Measurements from ENCODE around the gene SLC2A6. TPM values are rescaled to one million over a fixed set of nuclear protein-coding genes. Genes with fewer than 3 reads are reported as not detected.
A peak's percentile ranks its signal among the peaks of the same experiment; 100 is the strongest.

SLC2A6 gene
- total and polyA plus RNA-seq, 10 of the 15 experiments (the other 5 are each of a cell fraction or from before 2014, with no cell fraction given) = 1.1 to 37.9 (median 18.3) TPM

GRCh38 chr9:133421615-133422542, 57.0 kb downstream of the SLC2A6 start, which contains the start of gene ADAMTS13 (continued):
- peak; percentile 26 for TF ChIP-seq KLF5 (IDR thresholded peaks at IDR 0.05; ENCODE audit: partially characterized antibody)
- no peak for TF ChIP-seq TAF1 (IDR thresholded peaks at IDR 0.05; ENCODE audit: borderline replicate concordance, low read depth, low read length)
- no peak for TF ChIP-seq E4F1 (IDR thresholded peaks at IDR 0.05; ENCODE audit: borderline replicate concordance, partially characterized antibody)
- TF ChIP-seq TCF3 (IDR thresholded peaks at IDR 0.05; ENCODE audit: borderline replicate concordance, insufficient read depth, low read depth, low read length) = no peak
- no peak for TF ChIP-seq ZNF384 (IDR thresholded peaks at IDR 0.05; ENCODE audit: borderline replicate concordance, low read depth, low read length)
- TF ChIP-seq BMI1 (IDR thresholded peaks at IDR 0.05; ENCODE audit: borderline replicate concordance) = no peak
- TF ChIP-seq SUZ12 (IDR thresholded peaks at IDR 0.05; ENCODE audit: unreplicated experiment) = no peak
- no peak for TF ChIP-seq CBX3 (IDR thresholded peaks at IDR 0.05; ENCODE audit: borderline replicate concordance, low read depth)
- no peak for TF ChIP-seq SIN3A (IDR thresholded peaks at IDR 0.05; ENCODE audit: low read depth, low read length)
- peak; percentile 92; the same call in 1 of the 2 replicates for TF ChIP-seq WRNIP1 (IDR thresholded peaks at IDR 0.05; ENCODE audit: borderline replicate concordance, low read depth, low read length)
- no peak for TF ChIP-seq NFXL1 (IDR thresholded peaks at IDR 0.05; ENCODE audit: borderline replicate concordance)
- no peak for TF ChIP-seq ZBED1 (IDR thresholded peaks at IDR 0.05; ENCODE audit: borderline replicate concordance)
- TF ChIP-seq E2F4 (IDR thresholded peaks at IDR 0.05; ENCODE audit: low read depth, low read length) = no peak
- TF ChIP-seq GABPA (IDR thresholded peaks at IDR 0.05; ENCODE audit: low read depth) = no peak
- no peak for TF ChIP-seq NFYA (IDR thresholded peaks at IDR 0.05; ENCODE audit: borderline replicate concordance, low read depth, low read length)
- TF ChIP-seq HDGF (IDR thresholded peaks at IDR 0.05) = peak; percentile 81
- TF ChIP-seq USF2 (IDR thresholded peaks at IDR 0.05; ENCODE audit: borderline replicate concordance, low read depth, low read length) = no peak
- TF ChIP-seq IKZF1 (conservative IDR thresholded peaks at IDR 0.05) = peak; percentile 83
- TF ChIP-seq TBL1XR1 (IDR thresholded peaks at IDR 0.05; ENCODE audit: low read depth, low read length) = no peak
- TF ChIP-seq ZBTB4 (CRISPR knock-in tag; IDR thresholded peaks at IDR 0.05) = no peak
- peak; percentile 95 for TF ChIP-seq NBN (IDR thresholded peaks at IDR 0.05)
- no peak for TF ChIP-seq PAX8 (IDR thresholded peaks at IDR 0.05)
- TF ChIP-seq RAD21 (IDR thresholded peaks at IDR 0.05; ENCODE audit: insufficient read depth, low read depth, low read length) = no peak
